Epithelial cell of proximal tubule (primary cell): ENCODE data around the gene HSPG2. TPM values are rescaled to one million over a fixed set of nuclear protein-coding genes. Genes with fewer than 3 reads are reported as not detected.

Experiments used
- DNase-seq: peaks from one replicate; pipeline ENCODE4 v3.0.0-alpha.2; 2011; ENCODE audit warnings: low read depth
- H3K4me3 ChIP-seq: 2 replicates; pipeline ENCODE4 v1.5.1; 2011; ENCODE audit warnings: low read depth, mild to moderate bottlenecking, low read length
- CTCF ChIP-seq: conservative IDR thresholded peaks from 2 replicates; pipeline ENCODE4 v1.5.1; 2012; ENCODE audit warnings: low read depth, mild to moderate bottlenecking, low read length
- total RNA-seq: library from RNA; depleted of rRNA; stranded (reverse); fragments of >200 nt; gene quantifications from 2 replicates; pipeline ENCODE4 v1.2.3, GENCODE V29; 2015

Gene HSPG2
- total RNA-seq, 1 donor from 2014 or later: 156 TPM

GRCh38 chr1:21880619-21880970, 56.5 kb downstream of the HSPG2 start:
- DNase-seq: no peak
- no peak overlapping the region for H3K4me3 ChIP-seq
- TF ChIP-seq CTCF: no peak

GRCh38 chr1:21879928-21880618, 57.0 kb downstream of the HSPG2 start:
- no peak for TF ChIP-seq CTCF
- no peak overlapping the region for H3K4me3 ChIP-seq
- no peak for DNase-seq

- no peak overlapping the region for H3K4me3 ChIP-seq
- DNase-seq: no peak
- no peak for TF ChIP-seq CTCF
These were observed 58.2 kb downstream of the HSPG2 start for GRCh38 chr1:21878840-21879478.

GRCh38 chr1:21878009-21878773, 58.9 kb downstream of the HSPG2 start:
- H3K4me3 ChIP-seq: no peak overlapping the region
- no peak for DNase-seq
- no peak for TF ChIP-seq CTCF

- H3K4me3 ChIP-seq: no peak overlapping the region
- DNase-seq: no peak
- TF ChIP-seq CTCF: no peak
These were observed 60.8 kb downstream of the HSPG2 start for GRCh38 chr1:21876267-21876666.

GRCh38 chr1:21875621-21876063, 61.5 kb downstream of the HSPG2 start:
- no peak overlapping the region for H3K4me3 ChIP-seq
- TF ChIP-seq CTCF: no peak
- no peak for DNase-seq
